NCI-H2081 (cell line): Measurements from ENCODE around the gene PTGES2.
"Not testable (repeated sequence)": the region's sequence is repeated elsewhere in the genome, so short reads cannot be mapped to it uniquely, and the experiment has no call there.

ENCODE experiments used
- DNase-seq, 2 experiments: peaks; one replicate each; lab custom pipeline; 2025; lab: John Stamatoyannopoulos, UW

Gene PTGES2

DNA sequence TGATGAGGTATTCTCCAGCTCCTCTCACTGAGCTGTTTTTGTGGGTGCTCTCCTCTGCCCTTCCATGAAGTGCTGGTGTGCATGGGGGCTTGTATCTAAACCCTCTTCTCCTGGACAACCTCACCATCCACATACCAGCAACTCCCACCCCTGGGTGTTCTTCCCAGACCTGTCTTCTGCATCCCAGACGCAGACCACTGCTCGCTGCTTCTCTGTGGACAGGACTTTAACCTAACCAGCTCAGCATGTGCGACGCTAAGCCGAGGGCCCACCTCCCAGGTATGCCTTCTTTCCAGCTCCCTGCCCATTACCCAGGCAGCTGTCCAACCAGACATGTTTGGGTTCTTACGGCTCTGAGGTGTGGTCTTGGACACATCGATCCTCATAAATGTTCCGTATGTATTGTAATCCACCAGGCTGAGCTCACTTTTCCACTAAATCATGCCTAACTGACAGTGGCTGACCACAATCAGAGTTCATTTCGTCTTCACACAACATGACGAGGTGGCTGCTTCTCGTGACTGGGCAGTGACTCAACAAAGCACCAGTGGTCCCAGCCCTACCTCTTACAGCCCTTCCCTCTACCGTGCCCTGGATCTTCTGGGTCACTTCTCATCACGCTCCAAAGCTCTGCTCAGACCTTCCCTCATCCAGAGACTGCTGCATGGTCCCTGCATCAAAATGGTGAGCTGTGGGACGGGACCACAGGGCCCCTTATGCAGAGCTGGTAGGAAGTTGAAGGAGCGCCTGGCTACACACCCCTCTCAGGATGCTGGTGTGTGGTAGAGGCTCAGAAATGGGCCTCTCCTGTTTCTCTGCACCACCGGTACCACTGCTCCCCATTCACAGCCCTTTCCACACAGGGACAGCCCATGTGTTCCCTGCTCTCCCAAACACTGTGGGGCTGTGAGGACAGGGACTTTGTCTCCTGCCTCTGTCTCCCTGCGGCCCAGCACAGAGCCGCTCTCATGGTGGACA is 9.6 kb upstream of the PTGES2 start:
- no peak for DNase-seq

GRCh38 chr9:128135561-128135960 is 8.0 kb upstream of the PTGES2 start:
- not testable (repeated sequence) for DNase-seq

DNA sequence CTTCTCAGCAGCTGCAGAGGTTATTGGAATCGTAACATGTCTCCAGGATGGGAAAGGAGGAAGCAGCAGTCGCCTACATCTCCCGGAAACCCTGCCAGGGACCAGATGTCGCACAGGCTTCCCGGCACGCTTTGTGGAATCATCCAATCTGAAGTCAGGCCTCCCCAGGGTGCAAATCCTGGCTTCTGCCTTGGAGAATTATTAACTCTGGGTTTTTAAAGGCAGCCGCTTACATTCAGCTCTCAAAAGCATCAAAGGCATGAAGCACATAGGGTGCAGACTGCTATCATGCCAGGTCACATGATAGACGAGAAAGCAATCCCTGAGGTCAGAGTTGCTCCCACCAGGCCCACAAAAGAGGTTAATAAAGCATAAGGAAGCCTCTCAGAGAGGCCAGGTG is 4.6 kb upstream of the PTGES2 start:
- peak in 1 of 2 experiments; percentile 24 for DNase-seq

GRCh38 chr9:128131346-128131745 is 3.8 kb upstream of the PTGES2 start:
- not testable (repeated sequence) for DNase-seq

GRCh38 chr9:128130651-128131050 is 3.1 kb upstream of the PTGES2 start:
- not testable (repeated sequence) for DNase-seq

- not testable (repeated sequence) for DNase-seq
These were observed 2.6 kb upstream of the PTGES2 start for GRCh38 chr9:128129976-128130590.

DNA sequence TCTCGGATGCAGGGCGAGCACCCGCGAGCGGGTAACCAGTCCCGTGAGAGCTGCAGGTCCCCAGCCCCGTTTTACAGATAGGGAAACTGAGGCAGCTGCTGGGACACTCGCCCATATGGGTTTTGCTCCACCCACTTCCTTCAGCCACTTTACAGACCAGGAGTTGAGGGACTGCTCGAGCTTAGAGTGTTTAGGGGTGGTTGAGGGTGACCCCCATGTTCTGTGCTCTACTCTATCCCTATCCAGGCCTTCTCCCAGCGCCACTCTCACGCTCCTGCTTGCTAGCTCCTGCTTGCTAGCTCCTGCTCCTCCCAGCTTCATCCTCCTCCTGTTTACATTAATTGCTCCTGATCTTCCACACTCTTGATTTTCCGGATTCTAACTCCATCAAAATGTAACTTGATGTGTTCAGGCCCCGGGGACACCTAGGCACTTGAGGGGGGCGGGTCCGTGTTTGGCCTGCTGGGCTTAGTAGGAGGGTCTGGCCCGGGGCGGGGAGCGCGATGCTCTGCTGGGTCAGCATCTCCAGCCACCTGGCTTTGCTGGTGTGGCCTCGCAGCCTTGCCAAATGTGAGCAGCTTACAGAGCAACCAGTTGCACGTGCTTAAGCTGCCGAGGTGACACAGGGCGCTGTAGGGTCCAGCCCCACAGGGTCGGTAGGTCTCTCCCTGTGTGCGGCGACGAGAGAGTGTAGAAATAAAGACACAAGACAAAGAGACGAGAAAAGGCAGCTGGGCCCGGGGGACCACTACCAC is 1.5 kb upstream of the PTGES2 start:
- no peak for DNase-seq

- DNase-seq = peak; percentile 88 to 91
These were observed 684 bp upstream of the PTGES2 start for GRCh38 chr9:128127990-128128835.

- DNase-seq = no peak
These were observed 1.8 kb downstream of the PTGES2 start for GRCh38 chr9:128125580-128126354.

DNA sequence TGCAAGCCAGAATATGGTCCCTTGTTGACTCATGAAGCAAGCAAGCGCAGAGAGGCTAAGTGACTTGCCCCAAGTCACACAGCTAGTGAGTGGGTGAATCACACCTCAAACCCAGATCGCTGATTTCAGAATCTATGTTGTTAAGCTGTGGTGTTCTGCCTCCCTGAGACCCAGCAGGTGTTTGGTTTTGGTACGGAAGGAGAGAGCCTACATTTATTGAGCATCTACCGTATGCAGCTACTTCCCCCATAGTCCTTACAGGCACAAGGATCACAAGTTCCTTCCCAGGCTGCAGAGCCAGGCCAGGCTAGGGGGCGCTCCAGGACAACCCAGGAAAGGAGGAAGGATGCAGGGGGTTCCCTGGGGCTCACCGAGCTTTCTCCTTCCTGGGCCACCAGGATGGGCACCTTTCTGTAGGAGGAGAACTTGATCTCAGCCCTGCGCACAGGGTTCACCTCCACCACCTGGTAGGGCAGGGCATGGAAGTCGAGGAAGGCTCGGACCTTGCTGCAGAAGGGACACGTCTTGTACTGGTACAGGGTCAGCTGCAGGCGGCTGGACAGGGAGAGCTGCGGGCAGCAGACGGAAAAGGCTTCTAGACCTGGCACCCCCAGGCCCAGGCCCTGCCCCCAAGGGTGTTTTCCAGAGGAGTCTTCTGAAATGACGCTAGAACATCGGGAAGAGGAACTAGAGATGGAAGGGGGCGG is 2.5 kb downstream of the PTGES2 start:
- DNase-seq = peak; percentile 20 to 52

DNA sequence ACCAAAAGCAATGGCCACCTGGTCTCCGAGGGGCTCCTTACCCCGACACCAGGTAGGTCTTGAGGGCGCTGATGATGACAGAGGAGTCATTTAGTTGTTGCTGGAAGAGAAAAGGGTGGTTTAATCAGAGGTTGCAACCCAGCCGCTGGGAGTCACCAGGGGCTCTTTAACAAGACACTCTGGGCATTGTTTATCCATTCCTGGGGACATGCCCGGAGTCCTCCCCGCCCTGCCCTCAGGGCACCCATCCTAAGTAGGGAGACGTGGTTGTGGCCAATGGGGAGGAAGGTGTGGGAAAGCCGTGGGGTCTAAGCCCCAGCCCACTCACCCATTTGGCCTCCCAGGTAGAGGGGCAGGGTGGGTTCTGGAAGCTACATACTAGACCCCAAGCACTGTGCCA is 3.1 kb downstream of the PTGES2 start:
- no peak for DNase-seq

DNA sequence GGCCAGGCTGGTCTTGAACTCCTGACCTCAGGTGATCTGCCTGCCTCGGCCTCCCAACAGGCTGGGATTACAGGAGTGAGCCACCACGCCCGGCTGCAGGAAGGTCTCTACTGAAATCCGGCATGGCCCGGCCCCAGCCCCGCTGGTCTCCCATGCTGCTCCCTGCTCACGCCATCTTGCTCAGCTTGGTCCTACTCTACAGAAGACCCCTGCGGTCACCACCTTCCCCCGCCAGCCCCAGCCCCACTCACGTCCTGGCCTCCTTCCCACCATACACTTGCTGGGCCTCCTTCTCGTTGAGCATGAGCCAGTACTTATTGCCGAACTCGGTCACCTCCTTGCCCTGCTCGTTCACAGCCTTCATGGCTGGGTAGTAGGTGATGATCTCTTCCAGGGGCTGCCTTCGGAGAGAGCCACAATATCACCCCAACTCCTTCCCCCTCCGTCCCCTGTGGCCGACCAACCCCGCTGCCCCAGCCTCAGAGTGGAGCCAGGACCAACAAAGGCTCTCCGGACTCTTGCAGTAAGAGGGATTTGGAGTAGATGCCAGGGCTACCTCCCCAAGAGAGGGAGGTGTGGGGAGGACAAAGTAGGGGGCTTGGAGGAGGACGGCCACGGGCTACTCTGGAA is 4.0 kb downstream of the PTGES2 start:
- DNase-seq = no peak

- DNase-seq = no peak
These were observed 4.7 kb downstream of the PTGES2 start for GRCh38 chr9:128122809-128123175.

GRCh38 chr9:128121924-128122808 is 5.4 kb downstream of the PTGES2 start:
- no peak for DNase-seq

- no peak for DNase-seq
These were observed 6.1 kb downstream of the PTGES2 start for GRCh38 chr9:128121466-128121810.

- no peak for DNase-seq
These were observed 6.6 kb downstream of the PTGES2 start for GRCh38 chr9:128120741-128121465.

DNA sequence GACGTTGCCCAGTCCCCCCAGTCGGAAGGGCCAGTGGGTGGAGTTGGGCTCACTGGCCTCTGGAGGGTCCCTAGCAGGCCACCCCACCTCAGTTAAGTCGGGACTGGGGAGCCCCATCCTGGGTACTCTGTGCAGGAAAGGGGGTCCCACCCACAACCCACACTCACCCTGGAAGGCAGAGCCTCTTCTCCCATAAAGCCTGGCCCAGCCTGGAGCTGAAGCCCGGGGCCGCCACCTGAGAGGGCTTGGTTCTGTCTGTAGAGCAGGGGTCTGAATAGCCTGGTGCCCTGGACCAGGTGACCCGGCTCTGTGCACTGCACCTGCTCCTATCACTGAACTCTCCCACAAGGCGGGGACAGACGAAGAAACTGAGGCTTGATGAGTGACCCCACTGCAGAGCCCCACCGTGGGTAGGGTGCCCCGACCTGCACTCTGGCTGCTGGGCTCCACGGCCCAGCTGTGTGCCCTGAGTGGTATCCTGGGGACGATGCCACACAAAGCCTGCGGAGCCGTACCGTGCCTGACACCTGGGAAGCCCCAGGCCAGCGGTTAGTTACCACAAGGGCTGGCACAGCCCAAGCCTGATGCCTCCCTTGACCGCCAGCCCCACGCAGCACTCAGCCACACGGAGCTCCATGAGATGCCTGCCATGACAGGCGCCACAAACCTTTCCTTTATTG is 7.3 kb downstream of the PTGES2 start:
- DNase-seq = no peak
